ENCODE data around the gene SPOCD1. TPM values are rescaled to one million over a fixed set of nuclear protein-coding genes. Genes with fewer than 3 reads are reported as not detected.

SPOCD1 gene
- polyA plus RNA-seq, 3 donors: not detected

DNA sequence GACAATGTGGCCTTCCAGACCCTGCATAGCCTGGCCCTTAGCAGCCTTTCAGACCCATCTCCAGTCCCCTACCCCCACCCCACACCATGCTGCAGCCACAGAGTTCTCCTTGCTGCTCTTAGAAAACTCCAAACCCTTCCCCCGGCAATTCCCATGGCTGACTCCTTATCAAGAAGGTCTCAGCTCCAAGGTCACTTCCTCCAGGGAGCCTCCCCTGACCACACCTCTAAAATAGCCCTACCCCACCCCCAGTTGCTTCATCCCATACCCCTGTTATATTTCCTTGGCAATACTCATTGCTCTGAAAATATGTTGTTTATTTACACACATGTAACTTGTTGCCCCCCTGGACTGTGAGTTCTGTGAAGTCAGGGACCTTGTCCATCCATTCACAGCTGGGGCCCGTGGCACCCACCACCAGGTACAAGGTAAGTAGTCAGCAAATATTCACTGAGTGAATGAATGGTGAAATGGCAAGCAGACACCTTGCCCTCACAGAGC lies 47.4 kb downstream of the SPOCD1 start:
- peaks cover 22% of the 10 kb centered on the region for H3K4me1 Mint-ChIP-seq
- Histone ChIP-seq H3K79me2 (ENCODE audit: insufficient read depth, low read length) (no peaks in the 10 kb centered on the region), H3K4me3 (replicated peaks in 1 of 3; ENCODE audit: low read depth in 2 of 3, low read length in 3 of 3) (no peak overlapping the region), H3K27ac (ENCODE audit: low read depth in 1 of 2, low read length in 2 of 2) (no peak overlapping the region), H4K20me1 (ENCODE audit: insufficient read depth, low read length) (no peaks in the 10 kb centered on the region), H3K4me1 (ENCODE audit: control insufficient read depth in 1 of 2, insufficient read depth in 2 of 2, low read length in 2 of 2) (peaks cover 5 to 10% of the 10 kb centered on the region in 2 donors), H3K36me3 (replicated peaks in 1 of 2; ENCODE audit: control insufficient read depth in 1 of 2, insufficient read depth in 2 of 2, low read length in 2 of 2) (no peaks in the 10 kb centered on the region), H2AFZ (ENCODE audit: insufficient read depth, low read depth, low read length, poor library complexity, severe bottlenecking) (no peak overlapping the region), H3K4me2 (replicated peaks; ENCODE audit: extremely low read depth, low read length, poor library complexity, severe bottlenecking) (no peak overlapping the region), H3K9ac (ENCODE audit: insufficient read depth, low read length, poor library complexity, severe bottlenecking) (no peak overlapping the region), H3K27me3 (ENCODE audit: control insufficient read depth in 2 of 2, insufficient read depth in 2 of 2, low read length in 2 of 2) (peaks cover 41 to 89% of the 10 kb centered on the region in 2 donors), H3K9me3 (replicated peaks in 1 of 2; ENCODE audit: control insufficient read depth in 1 of 2, insufficient read depth in 1 of 2, low read length in 2 of 2) (peaks cover 0 to 23% of the 10 kb centered on the region in 2 donors)
- H3K4me3 Mint-ChIP-seq: peak overlapping the region in 1 of 2 donors; percentile 40
- H3K36me3 Mint-ChIP-seq: peaks cover 6 to 9% of the 10 kb centered on the region in 2 donors
- intact Hi-C loops (cut with micrococcal nuclease): no loop called here
- peaks cover 76 to 94% (median 86%) of the 10 kb centered on the region in 3 donors for H3K27me3 Mint-ChIP-seq (ENCODE audit: low read depth in 3 of 3)
- H3K9me3 Mint-ChIP-seq: peaks cover 0 to 13% (median 11%) of the 10 kb centered on the region in 7 donors
- DNase-seq: no peak
- TF ChIP-seq, protein P1, sequence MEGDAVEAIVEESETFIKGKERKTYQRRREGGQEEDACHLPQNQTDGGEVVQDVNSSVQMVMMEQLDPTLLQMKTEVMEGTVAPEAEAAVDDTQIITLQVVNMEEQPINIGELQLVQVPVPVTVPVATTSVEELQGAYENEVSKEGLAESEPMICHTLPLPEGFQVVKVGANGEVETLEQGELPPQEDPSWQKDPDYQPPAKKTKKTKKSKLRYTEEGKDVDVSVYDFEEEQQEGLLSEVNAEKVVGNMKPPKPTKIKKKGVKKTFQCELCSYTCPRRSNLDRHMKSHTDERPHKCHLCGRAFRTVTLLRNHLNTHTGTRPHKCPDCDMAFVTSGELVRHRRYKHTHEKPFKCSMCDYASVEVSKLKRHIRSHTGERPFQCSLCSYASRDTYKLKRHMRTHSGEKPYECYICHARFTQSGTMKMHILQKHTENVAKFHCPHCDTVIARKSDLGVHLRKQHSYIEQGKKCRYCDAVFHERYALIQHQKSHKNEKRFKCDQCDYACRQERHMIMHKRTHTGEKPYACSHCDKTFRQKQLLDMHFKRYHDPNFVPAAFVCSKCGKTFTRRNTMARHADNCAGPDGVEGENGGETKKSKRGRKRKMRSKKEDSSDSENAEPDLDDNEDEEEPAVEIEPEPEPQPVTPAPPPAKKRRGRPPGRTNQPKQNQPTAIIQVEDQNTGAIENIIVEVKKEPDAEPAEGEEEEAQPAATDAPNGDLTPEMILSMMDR (IDR thresholded peaks at IDR 0.05): no peak
- H3K27ac Mint-ChIP-seq: no peak overlapping the region
- 100% methylated on average over 1 of the region's 2 CpGs for WGBS (ENCODE audit: insufficient coverage)

DNA sequence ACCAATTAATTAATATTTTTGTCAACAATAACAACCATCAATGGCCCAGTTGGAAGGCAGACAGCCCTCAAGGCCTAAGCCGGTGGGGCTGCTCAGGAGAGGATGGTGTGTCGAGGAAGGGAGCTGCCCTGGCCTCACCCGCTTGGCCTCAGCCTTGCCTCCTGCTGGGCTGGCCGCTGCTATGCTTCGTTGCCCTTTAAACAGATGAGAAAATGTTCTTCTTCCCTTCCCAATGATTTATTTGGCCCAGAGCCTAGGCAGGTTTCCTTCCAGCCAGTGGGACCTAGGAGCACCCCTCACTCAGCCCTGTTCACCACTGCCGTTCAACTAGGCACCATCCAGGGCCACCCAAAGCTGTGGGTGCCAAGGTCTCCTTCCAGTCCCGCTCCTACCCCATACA lies 48.6 kb downstream of the SPOCD1 start:
- H3K4me1 Mint-ChIP-seq: peaks cover 22% of the 10 kb centered on the region
- H3K36me3 Mint-ChIP-seq: peaks cover 5 to 7% of the 10 kb centered on the region in 2 donors
- TF ChIP-seq, protein P1 (IDR thresholded peaks at IDR 0.05): no peak
- H4K20me1 ChIP-seq (ENCODE audit: insufficient read depth, low read length): no peaks in the 10 kb centered on the region
- H3K9ac ChIP-seq (ENCODE audit: insufficient read depth, low read length, poor library complexity, severe bottlenecking): no peak overlapping the region
- peaks cover 42 to 89% of the 10 kb centered on the region in 2 donors for H3K27me3 ChIP-seq (ENCODE audit: control insufficient read depth in 2 of 2, insufficient read depth in 2 of 2, low read length in 2 of 2)
- no peak for DNase-seq
- no peak overlapping the region for H3K4me3 ChIP-seq (replicated peaks in 1 of 3; ENCODE audit: low read depth in 2 of 3, low read length in 3 of 3)
- peaks cover under 1 to 13% of the 10 kb centered on the region in 2 donors for H3K9me3 ChIP-seq (replicated peaks in 1 of 2; ENCODE audit: control insufficient read depth in 1 of 2, insufficient read depth in 1 of 2, low read length in 2 of 2)
- H3K4me2 ChIP-seq (replicated peaks; ENCODE audit: extremely low read depth, low read length, poor library complexity, severe bottlenecking): no peak overlapping the region
- no peak overlapping the region for H3K27ac ChIP-seq (ENCODE audit: low read depth in 1 of 2, low read length in 2 of 2)
- peaks cover 12 to 21% of the 10 kb centered on the region in 2 donors for H3K4me1 ChIP-seq (ENCODE audit: control insufficient read depth in 1 of 2, insufficient read depth in 2 of 2, low read length in 2 of 2)
- H3K79me2 ChIP-seq (ENCODE audit: insufficient read depth, low read length): no peaks in the 10 kb centered on the region
- peaks cover 0 to 16% (median 9%) of the 10 kb centered on the region in 7 donors for H3K9me3 Mint-ChIP-seq
- no peak overlapping the region for H3K27ac Mint-ChIP-seq
- WGBS (ENCODE audit: insufficient coverage): 87% methylated on average over 5 of the region's 7 CpGs
- no peaks in the 10 kb centered on the region for H3K36me3 ChIP-seq (replicated peaks in 1 of 2; ENCODE audit: control insufficient read depth in 1 of 2, insufficient read depth in 2 of 2, low read length in 2 of 2)
- peaks cover 77 to 94% (median 87%) of the 10 kb centered on the region in 3 donors for H3K27me3 Mint-ChIP-seq (ENCODE audit: low read depth in 3 of 3)
- H2AFZ ChIP-seq (ENCODE audit: insufficient read depth, low read depth, low read length, poor library complexity, severe bottlenecking): no peak overlapping the region
- intact Hi-C loops (cut with micrococcal nuclease): no loop called here
- no peak overlapping the region for H3K4me3 Mint-ChIP-seq

Data from CD14-positive monocyte (primary cell).